ENCODE data around the gene MACROD2. TPM values are rescaled to one million over a fixed set of nuclear protein-coding genes. Genes with fewer than 3 reads are reported as not detected.

Gene MACROD2
- total and polyA plus RNA-seq, 7 donors, result 0.20 to 4.8 (median 0.87) TPM

DNA sequence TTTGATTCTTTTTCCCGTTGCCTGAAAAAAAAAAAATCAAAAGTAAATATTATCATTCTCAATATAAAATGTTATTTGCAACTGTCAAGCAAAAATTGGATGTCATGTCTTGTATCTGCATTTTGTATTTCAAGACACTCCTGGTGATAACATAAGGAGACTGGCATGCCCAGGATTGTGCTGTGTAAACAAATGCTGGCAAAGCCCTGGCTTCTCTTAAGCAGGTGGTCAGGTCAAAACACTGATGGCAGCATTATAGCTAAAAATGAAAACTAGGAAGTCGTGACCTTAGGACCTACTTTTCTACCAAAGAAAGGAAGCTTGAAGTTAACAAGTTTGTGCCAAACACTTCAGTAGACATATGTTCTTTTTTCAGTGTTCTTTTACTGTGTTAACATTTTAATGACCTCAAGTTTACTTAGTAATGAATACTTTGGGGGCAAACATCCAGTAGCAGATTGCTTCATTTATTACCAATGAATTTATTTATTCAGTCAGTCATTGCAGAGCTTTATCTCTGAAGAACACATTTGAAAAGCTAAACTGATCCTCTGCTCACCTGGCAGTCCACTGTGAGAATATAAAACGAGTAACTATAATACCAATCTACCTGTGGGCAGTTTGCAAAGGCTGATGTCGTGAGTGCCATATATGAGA is 585.2 kb downstream of the MACROD2 start:
- Histone ChIP-seq H3K4me3 (no peak overlapping the region), H3K27ac (no peak overlapping the region), H3K27me3 (ENCODE audit: insufficient read depth in 3 of 3, low read length in 2 of 3) (no peaks in the 10 kb centered on the region), H3K4me1 (no peaks in the 10 kb centered on the region), H3K9me3 (no peaks in the 10 kb centered on the region), H3K36me3 (ENCODE audit: insufficient read depth in 1 of 2, low read depth in 1 of 2) (no peaks in the 10 kb centered on the region)
- no peak for ATAC-seq
- WGBS, 3 donors, result 70 to 78% (median 76%) methylated on average over 4 of the region's 4 CpGs
- no peak for DNase-seq
- intact Hi-C loops (cut with DNase I), result no loop called here
- TF ChIP-seq, protein P1, sequence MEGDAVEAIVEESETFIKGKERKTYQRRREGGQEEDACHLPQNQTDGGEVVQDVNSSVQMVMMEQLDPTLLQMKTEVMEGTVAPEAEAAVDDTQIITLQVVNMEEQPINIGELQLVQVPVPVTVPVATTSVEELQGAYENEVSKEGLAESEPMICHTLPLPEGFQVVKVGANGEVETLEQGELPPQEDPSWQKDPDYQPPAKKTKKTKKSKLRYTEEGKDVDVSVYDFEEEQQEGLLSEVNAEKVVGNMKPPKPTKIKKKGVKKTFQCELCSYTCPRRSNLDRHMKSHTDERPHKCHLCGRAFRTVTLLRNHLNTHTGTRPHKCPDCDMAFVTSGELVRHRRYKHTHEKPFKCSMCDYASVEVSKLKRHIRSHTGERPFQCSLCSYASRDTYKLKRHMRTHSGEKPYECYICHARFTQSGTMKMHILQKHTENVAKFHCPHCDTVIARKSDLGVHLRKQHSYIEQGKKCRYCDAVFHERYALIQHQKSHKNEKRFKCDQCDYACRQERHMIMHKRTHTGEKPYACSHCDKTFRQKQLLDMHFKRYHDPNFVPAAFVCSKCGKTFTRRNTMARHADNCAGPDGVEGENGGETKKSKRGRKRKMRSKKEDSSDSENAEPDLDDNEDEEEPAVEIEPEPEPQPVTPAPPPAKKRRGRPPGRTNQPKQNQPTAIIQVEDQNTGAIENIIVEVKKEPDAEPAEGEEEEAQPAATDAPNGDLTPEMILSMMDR (IDR thresholded peaks at IDR 0.05), result no peak

DNA sequence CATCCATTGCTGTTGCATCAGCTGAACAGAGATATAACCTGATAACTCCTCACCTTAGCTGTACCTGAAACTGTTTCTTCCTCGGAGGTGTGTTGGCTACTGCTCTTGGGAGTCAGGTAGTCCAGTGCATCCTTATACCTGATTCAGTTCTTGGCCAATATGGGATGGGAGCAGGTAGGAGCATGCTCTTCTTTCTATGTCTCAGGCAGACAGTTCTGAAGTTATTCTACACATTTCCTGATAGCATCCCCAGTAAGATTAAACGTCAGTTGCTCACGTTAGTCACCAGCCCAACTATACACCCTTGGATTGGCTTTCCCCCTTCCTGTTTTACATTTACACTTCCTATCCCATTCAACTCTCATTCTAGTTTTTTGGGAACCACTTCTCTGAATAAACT is 586.4 kb downstream of the MACROD2 start:
- Histone ChIP-seq H3K9me3 (no peaks in the 10 kb centered on the region), H3K27ac (no peak overlapping the region), H3K36me3 (ENCODE audit: insufficient read depth in 1 of 2, low read depth in 1 of 2) (no peaks in the 10 kb centered on the region), H3K27me3 (ENCODE audit: insufficient read depth in 3 of 3, low read length in 2 of 3) (no peaks in the 10 kb centered on the region), H3K4me3 (no peak overlapping the region), H3K4me1 (no peaks in the 10 kb centered on the region)
- intact Hi-C loops (cut with DNase I), result no loop called here
- DNase-seq (no peak), ATAC-seq (no peak)
- TF ChIP-seq, protein P1 (IDR thresholded peaks at IDR 0.05), result no peak
- WGBS, 3 donors, result 65 to 86% (median 86%) methylated on average over 3 of the region's 3 CpGs

DNA sequence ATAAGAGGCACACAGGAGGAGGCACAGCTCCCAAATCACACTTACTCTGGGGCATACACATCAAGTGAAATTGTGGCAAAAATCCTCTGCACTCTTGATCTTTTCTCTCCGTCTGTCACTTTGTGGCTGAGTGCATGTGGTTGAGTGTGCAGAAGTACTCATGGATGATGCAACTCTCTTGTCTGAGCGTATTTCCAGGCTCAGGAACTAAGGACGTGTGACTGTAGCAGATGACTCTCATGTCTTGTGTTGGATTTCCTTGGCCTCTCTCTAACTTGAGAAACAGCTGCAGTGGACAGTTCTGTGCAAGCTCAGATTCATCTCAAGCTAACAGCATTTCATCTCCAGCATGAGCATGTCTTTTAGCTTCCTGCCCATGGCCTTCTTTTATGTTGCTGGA is 587.5 kb downstream of the MACROD2 start:
- no peak for DNase-seq
- no peak overlapping the region for H3K27ac ChIP-seq
- H3K9me3 ChIP-seq, result no peaks in the 10 kb centered on the region
- intact Hi-C loops (cut with DNase I), result no loop called here
- WGBS, 3 donors, result 33 to 64% (median 34%) methylated on average over 3 of the region's 3 CpGs
- H3K4me1 ChIP-seq, result no peaks in the 10 kb centered on the region
- ATAC-seq, result peak; percentile 48 to 71 (median 68)
- no peaks in the 10 kb centered on the region for H3K36me3 ChIP-seq (ENCODE audit: insufficient read depth in 1 of 2, low read depth in 1 of 2)
- H3K4me3 ChIP-seq, result no peak overlapping the region
- TF ChIP-seq, protein P1 (IDR thresholded peaks at IDR 0.05), result no peak
- H3K27me3 ChIP-seq (ENCODE audit: insufficient read depth in 3 of 3, low read length in 2 of 3), result no peaks in the 10 kb centered on the region

DNA sequence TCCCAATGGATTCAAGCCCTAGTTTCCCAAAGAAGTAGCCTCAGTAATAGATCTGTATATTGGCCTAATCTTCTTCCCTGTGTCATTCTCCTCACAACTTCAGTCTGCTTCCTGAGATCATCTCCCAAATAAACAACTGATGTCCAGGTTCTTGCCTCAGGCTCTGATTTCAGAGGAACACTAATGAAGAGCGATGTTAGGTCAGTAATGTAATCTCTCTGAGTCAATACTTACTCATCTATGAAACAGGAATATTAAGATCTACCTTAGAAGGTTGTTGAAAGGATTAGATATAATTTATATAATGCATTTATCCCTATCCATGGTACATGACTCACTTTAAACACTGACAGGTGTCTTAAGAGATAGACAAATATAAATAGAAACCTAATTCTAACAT is 588.1 kb downstream of the MACROD2 start:
- ATAC-seq (peak in 2 of 4 donors; percentile 35 to 60), DNase-seq (no peak)
- TF ChIP-seq, protein P1 (IDR thresholded peaks at IDR 0.05), result no peak
- no peaks in the 10 kb centered on the region for H3K9me3 ChIP-seq
- no peaks in the 10 kb centered on the region for H3K36me3 ChIP-seq (ENCODE audit: insufficient read depth in 1 of 2, low read depth in 1 of 2)
- intact Hi-C loops (cut with DNase I), result no loop called here
- no peak overlapping the region for H3K27ac ChIP-seq
- H3K4me3 ChIP-seq, result no peak overlapping the region
- no peaks in the 10 kb centered on the region for H3K27me3 ChIP-seq (ENCODE audit: insufficient read depth in 3 of 3, low read length in 2 of 3)
- 49 to 83% (median 66%) methylated on average over 1 of the region's 1 CpG for WGBS, 3 donors
- no peaks in the 10 kb centered on the region for H3K4me1 ChIP-seq

DNA sequence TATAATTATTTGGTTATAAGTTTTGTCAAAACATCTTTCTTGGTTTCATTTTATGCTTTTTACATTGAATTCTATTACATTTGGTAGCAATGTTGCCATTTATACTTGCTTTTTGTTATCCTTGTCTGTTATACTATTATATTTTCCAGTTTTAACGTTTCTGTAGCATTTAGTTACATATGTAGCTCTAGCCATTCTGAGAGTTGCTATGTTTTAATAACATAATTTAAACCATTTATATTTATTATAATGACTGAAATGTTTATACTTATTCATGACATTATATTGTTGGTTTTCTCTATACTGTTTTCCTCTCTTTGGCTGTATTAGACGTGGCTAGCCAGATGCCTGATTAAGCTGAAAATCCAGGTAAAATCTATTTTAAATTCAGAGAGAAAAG is 594.1 kb downstream of the MACROD2 start:
- no peak for DNase-seq
- Histone ChIP-seq H3K9me3 (peaks cover 5% of the 10 kb centered on the region), H3K27ac (no peak overlapping the region), H3K27me3 (ENCODE audit: insufficient read depth in 3 of 3, low read length in 2 of 3) (no peaks in the 10 kb centered on the region), H3K36me3 (ENCODE audit: insufficient read depth in 1 of 2, low read depth in 1 of 2) (no peaks in the 10 kb centered on the region), H3K4me1 (no peaks in the 10 kb centered on the region), H3K4me3 (no peak overlapping the region)
- TF ChIP-seq, protein P1 (IDR thresholded peaks at IDR 0.05), result no peak
- no peak for ATAC-seq
- 75 to 83% (median 78%) methylated on average over 2 of the region's 2 CpGs for WGBS, 3 donors
- intact Hi-C loops (cut with DNase I), result no loop called here

Measured in psoas muscle (tissue), 8 donors.